HepG2 (cell line): ENCODE data around the gene OR5A1.

ENCODE experiments used
- ATF1 ChIP-seq: IDR thresholded peaks from 2 replicates; pipeline ENCODE4 v1.6.1; 2016; ENCODE audit warnings: mild to moderate bottlenecking, control low read depth
- EP300 ChIP-seq, 3 experiments: sonication (generic) in 1 of 3; formaldehyde crosslinking in 1 of 3; IDR thresholded peaks; 2 replicates each; pipeline versions ENCODE4 v1.5.1 to v1.6.1; 2011 to 2020; ENCODE audit warnings: low read depth in 2 of 3, low read length in 2 of 3, borderline replicate concordance in 1 of 3, improper control_type of control experiment in 1 of 3, mild to moderate bottlenecking in 1 of 3, missing genetic modification reagents in 1 of 3, moderate library complexity in 1 of 3
- JUND ChIP-seq: sonication (generic); formaldehyde crosslinking; IDR thresholded peaks from 2 replicates; pipeline ENCODE4 v1.8.0; 2022; ENCODE audit warnings: mild to moderate bottlenecking, missing genetic modification reagents
- MTF1 ChIP-seq: sonication (generic); formaldehyde crosslinking; IDR thresholded peaks from 2 replicates; pipeline ENCODE4 v1.5.0; 2020; ENCODE audit warnings: missing genetic modification reagents
- NR1H2 ChIP-seq: sonication (generic); formaldehyde crosslinking; IDR thresholded peaks from 2 replicates; pipeline ENCODE4 v1.8.1; 2022; ENCODE audit warnings: low read depth, missing genetic modification reagents, borderline replicate concordance
- RFXANK ChIP-seq: IDR thresholded peaks from 2 replicates; pipeline ENCODE4 v1.6.1; 2016
- SP5 ChIP-seq: IDR thresholded peaks from 2 replicates; pipeline ENCODE4 v1.6.1; 2016; ENCODE audit warnings: low read depth, borderline replicate concordance
- SRF ChIP-seq: IDR thresholded peaks from 2 replicates; pipeline ENCODE4 v1.6.1; 2011; ENCODE audit warnings: mild to moderate bottlenecking, low read depth, low read length, moderate library complexity
- ZBTB21 ChIP-seq: sonication (generic); formaldehyde crosslinking; IDR thresholded peaks from 2 replicates; pipeline ENCODE4 v1.4.0; 2020; ENCODE audit warnings: missing genetic modification reagents
- ZNF350 ChIP-seq: sonication (generic); formaldehyde crosslinking; IDR thresholded peaks from 2 replicates; pipeline ENCODE4 v1.4.0; 2020; ENCODE audit warnings: mild to moderate bottlenecking, low read depth, missing genetic modification reagents, borderline replicate concordance
- TF ChIP-seq, protein P1 (sequence below): sonication (generic); formaldehyde crosslinking; IDR thresholded peaks from 2 replicates; pipeline ENCODE4 v1.5.0; 2020; ENCODE audit warnings: mild to moderate bottlenecking, missing genetic modification reagents, moderate library complexity
- TF ChIP-seq, protein P2 (sequence below): sonication (generic); formaldehyde crosslinking; IDR thresholded peaks from 2 replicates; pipeline ENCODE4 v1.4.0; 2020; ENCODE audit warnings: mild to moderate bottlenecking, missing genetic modification reagents
- TF ChIP-seq, protein P3 (sequence below): sonication (generic); formaldehyde crosslinking; IDR thresholded peaks from 2 replicates; pipeline ENCODE4 v1.8.0; 2022; ENCODE audit warnings: missing genetic modification reagents, mild to moderate bottlenecking, moderate library complexity, borderline replicate concordance
- TF ChIP-seq, protein P4 (sequence below): sonication (generic); formaldehyde crosslinking; conservative IDR thresholded peaks from 2 replicates; pipeline ENCODE4 v1.5.0; 2020; ENCODE audit warnings: missing genetic modification reagents

DNA sequence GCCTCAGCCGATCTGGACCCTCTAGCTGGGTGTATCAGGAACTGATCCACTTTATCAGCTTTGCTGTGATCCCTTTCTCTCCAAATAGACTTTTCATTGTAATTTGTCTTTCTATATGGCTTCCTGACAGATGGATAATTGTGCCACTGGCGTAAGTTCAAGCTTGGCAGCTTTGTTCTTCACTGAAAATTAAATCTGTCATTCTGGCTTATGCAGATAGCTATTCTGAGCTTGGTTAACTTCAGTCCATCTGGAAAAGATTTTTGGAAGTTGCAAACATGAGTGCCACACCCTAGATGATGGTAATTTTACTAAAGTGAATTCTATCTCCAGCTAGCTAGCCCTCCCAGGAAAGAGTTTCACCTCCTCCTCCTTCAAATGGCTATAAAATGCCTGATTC, 18.1 kb upstream of the OR5A1 start:
- TF ChIP-seq SP5 (CRISPR knock-in tag) (no peak), JUND (CRISPR knock-in tag) (no peak), ATF1 (CRISPR knock-in tag) (no peak), EP300 (IDR thresholded peaks at IDR 0.05; ENCODE audit: low read depth in 2 of 2, low read length in 2 of 2) (no peak), EP300 (CRISPR knock-in tag; IDR thresholded peaks at IDR 0.05; ENCODE audit: borderline replicate concordance) (no peak), RFXANK (CRISPR knock-in tag) (no peak), SRF (no peak), MTF1 (CRISPR knock-in tag) (no peak), ZBTB21 (CRISPR knock-in tag) (no peak), NR1H2 (CRISPR knock-in tag) (no peak), ZNF350 (no peak)
- TF ChIP-seq, protein P1, sequence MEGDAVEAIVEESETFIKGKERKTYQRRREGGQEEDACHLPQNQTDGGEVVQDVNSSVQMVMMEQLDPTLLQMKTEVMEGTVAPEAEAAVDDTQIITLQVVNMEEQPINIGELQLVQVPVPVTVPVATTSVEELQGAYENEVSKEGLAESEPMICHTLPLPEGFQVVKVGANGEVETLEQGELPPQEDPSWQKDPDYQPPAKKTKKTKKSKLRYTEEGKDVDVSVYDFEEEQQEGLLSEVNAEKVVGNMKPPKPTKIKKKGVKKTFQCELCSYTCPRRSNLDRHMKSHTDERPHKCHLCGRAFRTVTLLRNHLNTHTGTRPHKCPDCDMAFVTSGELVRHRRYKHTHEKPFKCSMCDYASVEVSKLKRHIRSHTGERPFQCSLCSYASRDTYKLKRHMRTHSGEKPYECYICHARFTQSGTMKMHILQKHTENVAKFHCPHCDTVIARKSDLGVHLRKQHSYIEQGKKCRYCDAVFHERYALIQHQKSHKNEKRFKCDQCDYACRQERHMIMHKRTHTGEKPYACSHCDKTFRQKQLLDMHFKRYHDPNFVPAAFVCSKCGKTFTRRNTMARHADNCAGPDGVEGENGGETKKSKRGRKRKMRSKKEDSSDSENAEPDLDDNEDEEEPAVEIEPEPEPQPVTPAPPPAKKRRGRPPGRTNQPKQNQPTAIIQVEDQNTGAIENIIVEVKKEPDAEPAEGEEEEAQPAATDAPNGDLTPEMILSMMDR, result no peak
- TF ChIP-seq, protein P2, sequence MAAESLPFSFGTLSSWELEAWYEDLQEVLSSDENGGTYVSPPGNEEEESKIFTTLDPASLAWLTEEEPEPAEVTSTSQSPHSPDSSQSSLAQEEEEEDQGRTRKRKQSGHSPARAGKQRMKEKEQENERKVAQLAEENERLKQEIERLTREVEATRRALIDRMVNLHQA (CRISPR knock-in tag), result no peak
- TF ChIP-seq, protein P3, sequence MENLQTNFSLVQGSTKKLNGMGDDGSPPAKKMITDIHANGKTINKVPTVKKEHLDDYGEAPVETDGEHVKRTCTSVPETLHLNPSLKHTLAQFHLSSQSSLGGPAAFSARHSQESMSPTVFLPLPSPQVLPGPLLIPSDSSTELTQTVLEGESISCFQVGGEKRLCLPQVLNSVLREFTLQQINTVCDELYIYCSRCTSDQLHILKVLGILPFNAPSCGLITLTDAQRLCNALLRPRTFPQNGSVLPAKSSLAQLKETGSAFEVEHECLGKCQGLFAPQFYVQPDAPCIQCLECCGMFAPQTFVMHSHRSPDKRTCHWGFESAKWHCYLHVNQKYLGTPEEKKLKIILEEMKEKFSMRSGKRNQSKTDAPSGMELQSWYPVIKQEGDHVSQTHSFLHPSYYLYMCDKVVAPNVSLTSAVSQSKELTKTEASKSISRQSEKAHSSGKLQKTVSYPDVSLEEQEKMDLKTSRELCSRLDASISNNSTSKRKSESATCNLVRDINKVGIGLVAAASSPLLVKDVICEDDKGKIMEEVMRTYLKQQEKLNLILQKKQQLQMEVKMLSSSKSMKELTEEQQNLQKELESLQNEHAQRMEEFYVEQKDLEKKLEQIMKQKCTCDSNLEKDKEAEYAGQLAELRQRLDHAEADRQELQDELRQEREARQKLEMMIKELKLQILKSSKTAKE (CRISPR knock-in tag), result no peak
- TF ChIP-seq, protein P4, sequence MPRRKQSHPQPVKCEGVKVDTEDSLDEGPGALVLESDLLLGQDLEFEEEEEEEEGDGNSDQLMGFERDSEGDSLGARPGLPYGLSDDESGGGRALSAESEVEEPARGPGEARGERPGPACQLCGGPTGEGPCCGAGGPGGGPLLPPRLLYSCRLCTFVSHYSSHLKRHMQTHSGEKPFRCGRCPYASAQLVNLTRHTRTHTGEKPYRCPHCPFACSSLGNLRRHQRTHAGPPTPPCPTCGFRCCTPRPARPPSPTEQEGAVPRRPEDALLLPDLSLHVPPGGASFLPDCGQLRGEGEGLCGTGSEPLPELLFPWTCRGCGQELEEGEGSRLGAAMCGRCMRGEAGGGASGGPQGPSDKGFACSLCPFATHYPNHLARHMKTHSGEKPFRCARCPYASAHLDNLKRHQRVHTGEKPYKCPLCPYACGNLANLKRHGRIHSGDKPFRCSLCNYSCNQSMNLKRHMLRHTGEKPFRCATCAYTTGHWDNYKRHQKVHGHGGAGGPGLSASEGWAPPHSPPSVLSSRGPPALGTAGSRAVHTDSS (CRISPR knock-in tag), result no peak
